Calu3 (cell line): ENCODE data around the gene WARS2. TPM values are rescaled to one million over a fixed set of nuclear protein-coding genes. Genes with fewer than 3 reads are reported as not detected.

ENCODE experiments used
- BruUV-seq: library from RNA; stranded (reverse); fragments of 400-500 nt; replicated peaks from 2 replicates; lab custom pipeline; 2021; lab: Mats Ljungman, UMichigan
- CTCF ChIA-PET: fragments of 300-600 bp; sonication (Branson Sonifier 250); formaldehyde crosslinking; loops from one replicate; lab custom pipeline; 2022; ENCODE audit warnings: antibody characterized with exemption; lab: Charles Lee
- DNase-seq: peaks from one replicate; pipeline ENCODE4 v3.0.0; 2022
- H3K27ac Mint-ChIP-seq: one replicate; pipeline ENCODE4 v1.8.0; 2022; ENCODE audit warnings: mixed read lengths; ENCODE audit not compliant: unreplicated experiment
- H3K27me3 Mint-ChIP-seq: one replicate; pipeline ENCODE4 v1.8.0; 2022; ENCODE audit warnings: mixed read lengths; ENCODE audit not compliant: unreplicated experiment
- H3K36me3 Mint-ChIP-seq: one replicate; pipeline ENCODE4 v1.8.0; 2022; ENCODE audit warnings: mild to moderate bottlenecking, moderate library complexity, mixed read lengths; ENCODE audit not compliant: insufficient read depth, unreplicated experiment
- H3K4me1 Mint-ChIP-seq: one replicate; pipeline ENCODE4 v1.8.0; 2022; ENCODE audit warnings: mild to moderate bottlenecking, low read depth, mixed read lengths; ENCODE audit not compliant: unreplicated experiment
- H3K4me3 Mint-ChIP-seq: one replicate; pipeline ENCODE4 v1.8.0; 2022; ENCODE audit warnings: mild to moderate bottlenecking, low read depth, moderate library complexity, mixed read lengths; ENCODE audit not compliant: unreplicated experiment
- H3K9me3 Mint-ChIP-seq: one replicate; pipeline ENCODE4 v1.8.0; 2022; ENCODE audit warnings: low read depth, mixed read lengths; ENCODE audit not compliant: unreplicated experiment
- CTCF ChIP-seq: fragments of 200-600 bp; IDR thresholded peaks from one replicate; pipeline ENCODE4 v1.8.0; 2022; ENCODE audit warnings: antibody characterized with exemption; ENCODE audit not compliant: unreplicated experiment
- intact Hi-C: fragments of 100-400 bp; cut with micrococcal nuclease; formaldehyde crosslinking; loops from one replicate; pipeline ENCODE4 v1.10.0; 2022; ENCODE audit not compliant: unreplicated experiment
- total RNA-seq: library from RNA; stranded (reverse); gene quantifications from 2 replicates; pipeline ENCODE4 v1.2.3, GENCODE V29; 2022

WARS2 gene
- total RNA-seq, 1 experiment from 2014 or later, result 7.8 TPM

- CTCF ChIA-PET, result no interaction called here
- TF ChIP-seq CTCF, result no peak
- H3K4me3 Mint-ChIP-seq, result no peak overlapping the region
- H3K27ac Mint-ChIP-seq, result no peak overlapping the region
- no peaks in the 10 kb centered on the region for H3K27me3 Mint-ChIP-seq
- H3K9me3 Mint-ChIP-seq, result peaks cover 4% of the 10 kb centered on the region
- BruUV-seq, result no TSS peak
- H3K36me3 Mint-ChIP-seq, result no peaks in the 10 kb centered on the region
- intact Hi-C loops, result no loop called here
- no peaks in the 10 kb centered on the region for H3K4me1 Mint-ChIP-seq
- DNase-seq, result no peak
Observed at GRCh38 chr1:119071321-119071720, 69.1 kb downstream of the WARS2 start.

GRCh38 chr1:119069682-119070081 is 70.8 kb downstream of the WARS2 start:
- CTCF ChIA-PET, result no interaction called here
- BruUV-seq, result no TSS peak
- no peak for TF ChIP-seq CTCF
- Mint-ChIP-seq H3K36me3 (no peaks in the 10 kb centered on the region), H3K4me1 (no peaks in the 10 kb centered on the region), H3K4me3 (no peak overlapping the region), H3K27ac (no peak overlapping the region), H3K27me3 (no peaks in the 10 kb centered on the region), H3K9me3 (peaks cover 4% of the 10 kb centered on the region)
- intact Hi-C loops, result no loop called here
- DNase-seq, result no peak

GRCh38 chr1:119068427-119068826 is 72.0 kb downstream of the WARS2 start:
- no TSS peak for BruUV-seq
- no peak overlapping the region for H3K27ac Mint-ChIP-seq

GRCh38 chr1:119061700-119062099 is 78.8 kb downstream of the WARS2 start:
- Mint-ChIP-seq H3K36me3 (no peaks in the 10 kb centered on the region), H3K27me3 (no peaks in the 10 kb centered on the region), H3K27ac (no peak overlapping the region), H3K4me1 (no peaks in the 10 kb centered on the region), H3K9me3 (peaks cover 2% of the 10 kb centered on the region), H3K4me3 (no peak overlapping the region)
- no peak for DNase-seq
- intact Hi-C loops, result no loop called here
- CTCF ChIA-PET, result no interaction called here
- no TSS peak for BruUV-seq
- no peak for TF ChIP-seq CTCF

More at GRCh38 chr1:119068427-119068826, 72.0 kb downstream of the WARS2 start:
- H3K9me3 Mint-ChIP-seq, result peaks cover 4% of the 10 kb centered on the region
- H3K4me3 Mint-ChIP-seq, result no peak overlapping the region
- no peaks in the 10 kb centered on the region for H3K36me3 Mint-ChIP-seq
- H3K27me3 Mint-ChIP-seq, result no peaks in the 10 kb centered on the region
- intact Hi-C loops, result no loop called here
- no peak for DNase-seq
- H3K4me1 Mint-ChIP-seq, result no peaks in the 10 kb centered on the region
- no peak for TF ChIP-seq CTCF
- CTCF ChIA-PET, result no interaction called here
